MM.1S (cell line): ENCODE data around the gene CMTM7.

Source experiments
- DNase-seq: peaks from one replicate; pipeline ENCODE4 v3.0.0-alpha.2; 2015
- H2AFZ ChIP-seq: fragments of 300-600 bp; sonication (generic); 2 replicates; pipeline ENCODE4 v1.6.0; 2016; ENCODE audit warnings: antibody characterized with exemption, low read length
- H3F3A ChIP-seq: fragments of 300-600 bp; sonication (generic); 2 replicates; pipeline ENCODE4 v1.6.1; 2016; ENCODE audit warnings: mild to moderate bottlenecking, antibody characterized with exemption, low read length, moderate library complexity, mixed read lengths; ENCODE audit not compliant: insufficient read depth
- H3K27ac ChIP-seq: fragments of 300-600 bp; sonication (generic); 2 replicates; pipeline ENCODE4 v1.5.1; 2016; ENCODE audit warnings: mild to moderate bottlenecking, low read length
- H3K27me3 ChIP-seq: fragments of 300-600 bp; sonication (generic); replicated peaks from 2 replicates; pipeline ENCODE4 v1.6.0; 2016; ENCODE audit warnings: low read length; ENCODE audit not compliant: insufficient read depth
- H3K36me3 ChIP-seq: fragments of 300-600 bp; sonication (generic); replicated peaks from 2 replicates; pipeline ENCODE4 v1.6.1; 2016; ENCODE audit warnings: mild to moderate bottlenecking, low read length, mixed read lengths; ENCODE audit not compliant: insufficient read depth
- H3K4me1 ChIP-seq: fragments of 300-600 bp; sonication (generic); 2 replicates; pipeline ENCODE4 v1.6.1; 2016; ENCODE audit warnings: low read length, mixed read lengths
- H3K4me2 ChIP-seq: fragments of 300-600 bp; sonication (generic); 2 replicates; pipeline ENCODE4 v1.6.0; 2016; ENCODE audit warnings: low read depth, low read length
- H3K4me3 ChIP-seq: fragments of 300-600 bp; sonication (generic); 2 replicates; pipeline ENCODE4 v1.5.1; 2016; ENCODE audit warnings: low read length, mixed read lengths
- H3K79me2 ChIP-seq: fragments of 300-600 bp; sonication (generic); 2 replicates; pipeline ENCODE4 v1.6.1; 2016; ENCODE audit warnings: mixed run types, low read length, mixed read lengths
- H3K9ac ChIP-seq: fragments of 300-600 bp; sonication (generic); 2 replicates; pipeline ENCODE4 v1.6.1; 2016; ENCODE audit warnings: low read length, mixed read lengths
- H3K9me2 ChIP-seq: fragments of 300-600 bp; sonication (generic); replicated peaks from 2 replicates; pipeline ENCODE4 v1.6.1; 2016; ENCODE audit warnings: mild to moderate bottlenecking, low read length, mixed read lengths; ENCODE audit not compliant: insufficient read depth
- H3K9me3 ChIP-seq: fragments of 300-600 bp; sonication (generic); replicated peaks from 2 replicates; pipeline ENCODE4 v1.6.1; 2016; ENCODE audit warnings: mild to moderate bottlenecking, low read length, mixed read lengths; ENCODE audit not compliant: insufficient read depth
- H4K20me1 ChIP-seq: fragments of 300-600 bp; sonication (generic); 2 replicates; pipeline ENCODE4 v1.6.1; 2016; ENCODE audit warnings: mild to moderate bottlenecking, low read length, moderate library complexity, mixed read lengths; ENCODE audit not compliant: insufficient read depth
- CTCF ChIP-seq: fragments of 300-600 bp; sonication (generic); IDR thresholded peaks from 2 replicates; pipeline ENCODE4 v1.5.1; 2016; ENCODE audit warnings: antibody characterized with exemption, low read length, mixed read lengths
- EZH2 ChIP-seq: fragments of 300-600 bp; sonication (generic); optimal IDR thresholded peaks from 2 replicates; pipeline ENCODE3; 2017; ENCODE audit warnings: low read depth, mild to moderate bottlenecking, antibody characterized with exemption, low read length, mixed read lengths
- EZH2phosphoT487 ChIP-seq: fragments of 300-600 bp; sonication (generic); IDR thresholded peaks from 2 replicates; pipeline ENCODE4 v1.6.1; 2018; ENCODE audit warnings: antibody characterized with exemption, low read length

The CMTM7 gene

GRCh38 chr3:32423956-32424557 lies 32.4 kb downstream of the CMTM7 start:
- Histone ChIP-seq H2AFZ (peak overlapping the region; percentile 13; the same call in 1 of the 2 replicates), H3F3A (peaks cover 38% of the 10 kb centered on the region), H3K27me3 (no peaks in the 10 kb centered on the region), H3K4me2 (peak overlapping the region; percentile 58), H4K20me1 (no peaks in the 10 kb centered on the region), H3K36me3 (no peaks in the 10 kb centered on the region), H3K27ac (peak overlapping the region; percentile 90), H3K9ac (peak overlapping the region; percentile 37), H3K4me3 (peak overlapping the region; percentile 7; the same call in 1 of the 2 replicates), H3K4me1 (peaks cover 43% of the 10 kb centered on the region), H3K79me2 (no peaks in the 10 kb centered on the region), H3K9me3 (no peaks in the 10 kb centered on the region), H3K9me2 (no peaks in the 10 kb centered on the region)
- TF ChIP-seq EZH2phosphoT487 (no peak), CTCF (no peak), EZH2 (no peak)
- no peak for DNase-seq

- Histone ChIP-seq H3K27ac (peak overlapping the region; percentile 90), H3K36me3 (no peaks in the 10 kb centered on the region), H4K20me1 (no peaks in the 10 kb centered on the region), H2AFZ (0 out of 2 replicates have a peak overlapping the region, but pooled peaks have one; percentile 13), H3K27me3 (no peaks in the 10 kb centered on the region), H3K4me1 (peaks cover 43% of the 10 kb centered on the region), H3K4me3 (no peak overlapping the region), H3K4me2 (peak overlapping the region; percentile 58), H3K9me2 (no peaks in the 10 kb centered on the region), H3K79me2 (no peaks in the 10 kb centered on the region), H3K9ac (peak overlapping the region; percentile 37; the same call in 1 of the 2 replicates), H3K9me3 (no peaks in the 10 kb centered on the region), H3F3A (peaks cover 40% of the 10 kb centered on the region)
- TF ChIP-seq EZH2 (no peak), CTCF (no peak)
- DNase-seq = no peak
Measured at GRCh38 chr3:32424581-32425250, 33.1 kb downstream of the CMTM7 start.

GRCh38 chr3:32428092-32429068 lies 36.7 kb downstream of the CMTM7 start:
- Histone ChIP-seq H3K9me3 (no peaks in the 10 kb centered on the region), H3K27me3 (no peaks in the 10 kb centered on the region), H4K20me1 (no peaks in the 10 kb centered on the region), H2AFZ (no peak overlapping the region), H3K9ac (no peak overlapping the region), H3K79me2 (no peaks in the 10 kb centered on the region), H3K9me2 (no peaks in the 10 kb centered on the region), H3K4me2 (0 out of 2 replicates have a peak overlapping the region, but pooled peaks have one; percentile 22), H3K4me1 (peaks cover 39% of the 10 kb centered on the region), H3F3A (peaks cover 37% of the 10 kb centered on the region), H3K27ac (no peak overlapping the region), H3K4me3 (no peak overlapping the region), H3K36me3 (no peaks in the 10 kb centered on the region)
- DNase-seq = peak; percentile 79
- TF ChIP-seq CTCF = no peak
- TF ChIP-seq EZH2phosphoT487 = no peak
- TF ChIP-seq EZH2 = no peak
